HG03342 (cell line): Measurements from ENCODE around the gene SYT8.

Source experiments
- ATAC-seq: cut with Tn5 transposase; IDR thresholded peaks from one replicate; pipeline ENCODE4 v1.9.1; 2021; ENCODE audit warnings: mild to moderate bottlenecking, moderate library complexity; ENCODE audit not compliant: unreplicated experiment

SYT8 gene

DNA sequence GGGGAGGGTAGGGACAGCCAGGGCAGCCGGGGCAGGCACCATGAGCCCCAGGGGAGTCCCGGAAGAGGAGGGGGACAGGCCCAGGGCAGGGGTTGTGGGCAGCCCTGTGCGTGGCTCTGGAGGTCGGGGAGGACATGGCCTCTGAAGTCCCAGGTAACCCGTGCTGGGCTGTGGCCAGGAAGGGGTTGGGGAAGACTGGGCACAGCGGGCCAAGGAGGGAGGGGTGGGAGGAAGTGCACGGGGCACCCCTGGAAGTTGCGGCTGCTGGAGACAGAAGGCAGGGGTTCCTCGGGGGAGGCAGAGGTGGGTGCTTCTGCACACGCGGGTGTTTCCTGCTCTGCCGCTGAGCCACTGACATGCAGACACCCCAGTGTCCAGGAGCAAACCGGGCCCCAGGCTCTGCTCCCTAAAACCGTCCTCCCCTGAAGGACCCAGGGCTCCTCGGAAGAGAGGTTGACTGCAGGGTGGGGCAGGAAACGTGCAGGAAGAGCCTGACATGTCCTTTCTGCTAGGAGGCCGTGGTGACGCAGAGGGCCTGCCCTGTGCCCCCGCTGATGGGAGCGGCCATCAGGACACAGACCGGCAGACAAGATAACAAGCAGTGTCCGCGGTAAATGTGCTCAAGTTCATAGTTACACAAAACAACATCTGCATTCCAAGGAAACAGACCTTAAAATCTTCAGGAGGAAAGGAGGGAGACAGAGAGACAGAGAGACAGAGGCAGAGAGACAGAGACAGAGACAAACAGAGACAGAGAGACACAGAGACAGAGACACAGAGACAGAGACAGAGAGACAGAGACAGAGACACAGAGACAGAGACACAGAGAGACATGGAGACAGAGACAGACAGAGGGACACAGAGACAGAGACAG lies 9.7 kb downstream of the SYT8 start:
- ATAC-seq: no peak

GRCh38 chr11:1845095-1845429 lies 10.3 kb downstream of the SYT8 start:
- ATAC-seq: no peak

DNA sequence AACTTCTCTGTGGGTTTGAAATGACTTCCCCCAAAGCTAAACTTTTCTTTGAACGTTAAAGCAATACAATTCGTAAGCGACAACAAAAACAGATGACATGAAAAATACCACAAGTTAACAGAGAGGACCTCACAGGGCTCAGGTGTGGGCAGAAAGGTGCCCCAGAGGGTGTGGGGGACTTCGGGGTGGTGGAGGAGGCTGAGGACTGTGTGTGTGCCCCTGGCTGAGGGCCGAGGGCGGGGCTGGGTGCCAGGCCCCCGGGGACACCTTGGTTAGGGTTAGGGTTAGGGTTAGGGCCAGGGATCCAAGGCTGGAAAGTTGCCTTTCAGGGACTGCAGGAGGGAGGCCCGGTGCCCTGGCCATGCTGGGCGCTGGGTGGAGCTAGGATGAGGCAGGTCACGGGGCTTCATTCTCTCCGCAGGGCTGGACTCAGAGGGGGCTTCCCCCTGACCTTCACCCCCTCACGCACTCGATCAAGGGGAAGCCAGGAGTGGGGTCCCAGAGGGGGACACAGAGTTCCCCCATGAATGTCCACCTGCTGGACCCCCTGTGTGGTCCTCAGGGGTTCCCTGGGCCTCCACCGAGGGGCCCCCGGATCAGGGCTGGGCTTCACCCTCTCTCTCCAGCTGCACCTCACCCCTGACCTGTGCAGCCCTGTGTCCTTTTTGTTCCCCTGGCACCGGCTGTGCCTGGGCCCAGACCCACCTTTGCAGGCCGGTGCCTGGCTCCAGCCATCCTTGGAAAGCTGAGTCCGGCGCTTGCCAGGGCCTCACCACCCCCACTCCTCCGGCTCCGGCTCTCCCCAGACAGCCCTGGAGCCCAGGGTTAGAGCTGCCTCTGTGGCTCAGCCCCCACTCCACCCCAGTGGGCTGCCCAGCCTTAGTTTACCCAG lies 11.0 kb downstream of the SYT8 start:
- no peak for ATAC-seq

DNA sequence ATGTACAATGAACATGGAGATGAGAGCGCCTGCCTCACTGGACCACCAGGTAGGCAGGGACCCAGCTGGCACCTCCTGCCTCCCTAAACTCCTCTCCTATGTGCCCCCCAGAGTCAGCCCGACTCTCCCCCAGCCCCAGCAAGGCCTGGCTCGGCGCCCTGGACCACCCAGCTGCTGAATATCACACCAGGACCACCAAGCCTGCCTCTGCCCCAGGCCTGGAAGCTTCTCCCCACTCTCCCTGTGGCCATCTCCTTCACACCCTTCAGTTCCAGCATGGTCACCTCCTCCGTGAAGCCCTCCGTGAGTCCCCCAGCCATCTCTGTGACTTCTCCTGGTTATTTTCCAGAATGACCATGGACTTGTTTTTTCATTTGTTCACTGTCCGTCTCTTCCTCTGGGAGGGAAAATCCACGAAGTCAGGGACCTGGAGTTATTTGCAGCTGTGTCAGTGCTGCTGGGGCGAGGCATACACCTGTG lies 11.7 kb downstream of the SYT8 start:
- ATAC-seq: no peak

- ATAC-seq: no peak
Observed at GRCh38 chr11:1847006-1847735, 12.4 kb downstream of the SYT8 start.

- ATAC-seq: no peak
Observed at GRCh38 chr11:1847926-1848639, 13.3 kb downstream of the SYT8 start.

DNA sequence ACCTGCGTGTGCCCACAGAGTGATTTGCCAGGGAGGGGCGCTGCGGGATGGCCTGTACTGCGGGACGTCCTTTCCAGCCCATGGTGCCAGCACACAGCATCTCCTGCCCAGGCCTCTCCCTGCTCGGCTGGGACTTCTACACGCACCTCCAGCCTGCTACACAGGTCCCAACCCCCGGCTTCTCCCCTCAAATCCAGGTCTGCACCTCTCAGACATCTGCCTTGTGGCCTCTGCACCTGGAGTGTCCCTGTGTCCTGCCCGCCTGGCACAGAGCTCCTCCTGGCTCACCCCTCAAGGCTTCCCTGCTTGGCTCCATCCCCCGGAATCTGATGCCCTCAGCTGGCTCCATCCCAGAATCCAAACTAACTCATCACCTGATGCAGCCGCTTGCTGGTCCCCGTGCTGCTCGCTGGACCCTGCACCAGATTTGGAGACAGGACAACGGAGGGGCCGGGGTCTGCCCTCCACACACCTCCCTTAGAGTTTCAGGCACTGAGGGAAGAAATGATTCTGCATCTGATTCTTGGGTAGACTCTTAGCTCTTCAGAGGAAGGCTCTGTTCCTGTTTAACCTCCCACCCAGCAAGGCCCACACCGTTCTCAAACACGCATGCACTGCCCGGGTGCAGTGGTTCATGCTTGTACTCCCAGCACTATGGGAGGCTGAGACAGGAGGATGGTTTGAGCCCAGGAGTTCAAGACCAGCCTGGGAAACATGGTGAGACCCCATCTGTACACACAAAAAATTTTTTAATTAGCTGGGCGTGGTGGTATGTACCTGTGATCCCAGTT lies 14.0 kb downstream of the SYT8 start:
- no peak for ATAC-seq

DNA sequence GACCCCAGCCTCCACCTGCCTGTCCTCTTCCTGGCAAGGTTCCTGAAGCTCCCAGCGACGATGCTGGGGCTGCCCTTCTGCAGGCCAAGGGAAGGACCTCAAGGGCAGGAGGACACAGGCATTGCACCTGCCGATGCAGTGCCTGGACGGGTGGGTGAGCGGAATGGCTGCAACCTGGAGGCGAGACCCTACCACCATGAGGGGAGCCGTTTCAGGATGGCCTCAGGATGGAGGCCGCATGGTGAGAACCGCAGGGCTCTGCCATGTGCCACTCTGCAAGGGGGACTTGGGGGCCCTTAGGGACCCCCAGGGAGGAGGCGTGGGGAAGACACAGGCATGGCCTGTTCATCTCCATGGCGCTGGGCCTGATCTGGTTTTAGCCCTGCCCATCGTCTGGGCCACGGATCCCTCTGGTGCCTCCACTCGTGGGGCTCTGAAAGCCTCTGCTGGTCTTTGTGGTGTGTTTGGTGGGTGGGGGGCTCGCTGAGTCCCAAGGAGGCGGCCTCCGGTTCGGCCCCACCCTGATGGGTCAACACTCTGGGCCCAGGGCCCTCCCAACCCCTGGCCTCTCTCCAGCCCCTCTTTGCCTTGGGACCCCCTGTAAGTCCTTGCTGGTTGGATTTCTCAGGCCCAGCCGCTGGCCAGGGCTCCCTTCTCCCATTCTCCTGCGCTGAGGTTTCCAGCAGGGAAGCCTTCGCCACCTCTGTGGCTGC lies 16.8 kb downstream of the SYT8 start:
- ATAC-seq: no peak

DNA sequence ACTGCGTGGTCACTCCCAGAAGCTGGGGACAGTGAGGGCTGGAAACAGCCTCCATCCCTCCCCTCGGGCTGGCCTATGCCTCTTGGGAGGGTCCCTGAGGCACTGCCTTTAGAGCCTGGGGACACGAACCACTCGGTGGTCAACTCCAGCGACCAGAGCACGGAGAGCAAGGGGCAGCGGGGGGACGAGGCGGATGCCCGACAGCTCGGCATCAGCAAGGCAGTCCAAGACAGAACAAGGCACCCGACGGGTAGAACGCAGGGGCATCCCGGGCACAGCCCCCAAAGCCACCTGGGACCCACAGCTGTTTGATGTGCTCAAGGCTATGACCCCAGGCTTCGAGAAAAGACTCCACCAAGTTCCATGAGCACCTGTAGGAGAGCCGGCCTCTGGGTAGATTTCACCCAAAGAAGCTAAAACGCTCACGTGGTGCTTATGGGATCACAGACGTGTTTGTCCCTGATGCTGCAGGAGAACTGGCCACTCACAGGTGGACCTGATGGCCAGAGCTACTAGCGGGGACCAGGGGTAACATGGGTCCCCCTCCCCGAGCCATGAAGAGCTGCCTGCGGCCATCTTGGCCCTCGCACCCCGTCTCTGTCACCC lies 17.6 kb downstream of the SYT8 start:
- no peak for ATAC-seq

- ATAC-seq: peak; percentile 41
Observed at GRCh38 chr11:1852877-1853276, 18.1 kb downstream of the SYT8 start, which contains the start of gene LSP1. TSS of gene LSP1 (plus strand) at chr11:1853084. CDS start at chr11:1853145, 61 bp downstream.

DNA sequence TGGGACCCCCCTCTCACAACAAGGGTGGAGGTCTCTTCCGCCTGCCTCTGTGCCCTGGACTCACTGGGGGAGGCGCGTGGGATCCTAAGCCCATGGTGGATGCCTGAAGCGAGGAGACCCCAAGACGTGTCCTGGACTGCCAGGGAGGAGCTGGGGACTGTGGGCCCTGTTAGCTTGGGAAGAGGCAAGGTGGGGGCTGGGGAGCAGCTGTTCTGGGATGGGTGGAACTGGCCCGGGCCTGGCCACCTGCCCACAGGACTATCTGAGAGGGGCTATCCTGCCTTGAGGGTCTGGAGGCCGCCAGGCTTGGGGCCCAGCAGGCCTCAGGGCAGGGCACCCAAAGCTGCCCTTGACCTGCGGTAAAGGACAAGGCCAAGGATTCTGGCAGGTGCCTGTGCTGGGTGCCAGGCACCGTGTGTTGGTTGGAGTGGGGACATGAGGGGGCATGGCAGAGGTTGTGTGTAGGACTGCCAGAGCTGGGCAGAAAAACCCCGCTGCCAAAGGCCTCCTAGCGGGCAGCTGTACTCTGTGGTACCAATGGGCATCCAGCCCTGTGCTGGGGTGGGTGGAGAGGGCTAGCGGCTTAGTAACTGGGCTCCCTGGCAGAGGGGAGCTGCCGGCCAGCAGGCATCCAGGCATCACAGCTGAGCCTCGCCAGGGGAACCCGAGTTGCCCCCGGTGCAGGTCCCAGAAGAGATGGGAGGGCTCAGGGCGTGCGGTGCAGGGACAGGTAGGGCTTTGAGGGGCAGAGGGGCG lies 18.8 kb downstream of the SYT8 start:
- ATAC-seq: no peak

- peak; percentile 16 for ATAC-seq
Observed at GRCh38 chr11:1854132-1854948, 19.6 kb downstream of the SYT8 start.

- peak; percentile 29 for ATAC-seq
Observed at GRCh38 chr11:1854949-1855885, 20.4 kb downstream of the SYT8 start.

- no peak for ATAC-seq
Observed at GRCh38 chr11:1855886-1856265, 21.1 kb downstream of the SYT8 start.

- ATAC-seq: no peak
Observed at GRCh38 chr11:1856306-1857005, 21.7 kb downstream of the SYT8 start.
